RWPE2 (cell line): ENCODE results near the gene C1QTNF6.

Experiments used
- ATAC-seq: fragments of 200-7000 bp; cut with Tn5 transposase; 3 replicates; pipeline ENCODE4 v1.9.1; 2021; ENCODE audit warnings: low read depth
- DNase-seq: peaks from one replicate; pipeline ENCODE4 v3.0.0-alpha.2; 2020; ENCODE audit warnings: low spot score
- H3K27ac ChIP-seq: fragments of 450-650 bp; 2 replicates; pipeline ENCODE4 v1.5.1; 2017; ENCODE audit warnings: mild to moderate bottlenecking; ENCODE audit not compliant: poor library complexity, severe bottlenecking
- H3K27me3 ChIP-seq: fragments of 250-450 bp; sonication (Bioruptor Pico); 2 replicates; pipeline ENCODE4 v1.5.1; 2021; ENCODE audit warnings: mild to moderate bottlenecking, moderate library complexity; ENCODE audit not compliant: insufficient read depth, poor library complexity, severe bottlenecking
- H3K36me3 ChIP-seq: fragments of 250-450 bp; sonication (Bioruptor Pico); 2 replicates; pipeline ENCODE4 v1.5.1; 2020; ENCODE audit warnings: low read depth, mild to moderate bottlenecking, moderate library complexity
- H3K4me1 ChIP-seq: fragments of 250-450 bp; sonication (Bioruptor Pico); 2 replicates; pipeline ENCODE4 v1.5.1; 2021; ENCODE audit warnings: mild to moderate bottlenecking, moderate library complexity; ENCODE audit not compliant: insufficient read depth, poor library complexity, severe bottlenecking
- H3K4me3 ChIP-seq: fragments of 250-450 bp; sonication (Bioruptor Pico); 2 replicates; pipeline ENCODE4 v1.5.1; 2021; ENCODE audit warnings: mild to moderate bottlenecking, moderate library complexity; ENCODE audit not compliant: severe bottlenecking
- H3K9me3 ChIP-seq: fragments of 250-450 bp; sonication (Bioruptor Pico); 2 replicates; pipeline ENCODE4 v1.5.1; 2021; ENCODE audit warnings: mild to moderate bottlenecking, moderate library complexity; ENCODE audit not compliant: severe bottlenecking
- CTCF ChIP-seq: fragments of 450-650 bp; IDR thresholded peaks from one replicate; pipeline ENCODE4 v1.5.1; 2017; ENCODE audit warnings: mild to moderate bottlenecking, moderate library complexity; ENCODE audit not compliant: poor library complexity, severe bottlenecking

The C1QTNF6 gene

GRCh38 chr22:37133304-37134018 lies 54.6 kb downstream of the C1QTNF6 start:
- ATAC-seq (no peak), DNase-seq (no peak)
- Histone ChIP-seq H3K36me3 (no peaks in the 10 kb centered on the region), H3K4me1 (no peaks in the 10 kb centered on the region), H3K27ac (no peak overlapping the region), H3K4me3 (no peak overlapping the region), H3K27me3 (no peaks in the 10 kb centered on the region), H3K9me3 (no peaks in the 10 kb centered on the region)
- no peak for TF ChIP-seq CTCF

GRCh38 chr22:37132773-37133172 lies 55.3 kb downstream of the C1QTNF6 start:
- no peaks in the 10 kb centered on the region for H3K36me3 ChIP-seq
- DNase-seq (no peak), ATAC-seq (no peak)
- H3K9me3 ChIP-seq = no peaks in the 10 kb centered on the region
- no peaks in the 10 kb centered on the region for H3K4me1 ChIP-seq
- no peak overlapping the region for H3K4me3 ChIP-seq
- no peak overlapping the region for H3K27ac ChIP-seq
- TF ChIP-seq CTCF = no peak
- H3K27me3 ChIP-seq = no peaks in the 10 kb centered on the region
